Kidney (tissue), 14 donors: Measurements from ENCODE around the gene DNMBP. TPM values are rescaled to one million over a fixed set of nuclear protein-coding genes. Genes with fewer than 3 reads are reported as not detected.

Experiments
- DNase-seq, 5 donors: peaks; one replicate each; pipeline ENCODE4 v3.0.0-alpha.2; 2013 to 2020
- FAIRE-seq: peaks from 2 replicates; lab custom pipeline; 2012; peaks lifted over from hg19 to GRCh38; lab: Jason Lieb, UNC
- H3K27ac ChIP-seq, 2 donors: one replicate each; pipeline ENCODE4 v1.7.0; 2013; ENCODE audit warnings: low read depth in 2 of 2, low read length in 2 of 2, inconsistent platforms in 1 of 2
- H3K27me3 ChIP-seq: one replicate; pipeline ENCODE4 v1.7.1; 2013; ENCODE audit warnings: low read length, inconsistent platforms; ENCODE audit not compliant: control insufficient read depth, insufficient read depth
- H3K36me3 ChIP-seq, 3 donors: one replicate each; pipeline versions ENCODE4 v1.7.0 to v1.7.1; 2013; ENCODE audit warnings: low read length in 3 of 3, control low read depth in 1 of 3, inconsistent platforms in 1 of 3; ENCODE audit not compliant: insufficient read depth in 3 of 3, control insufficient read depth in 2 of 3
- H3K4me1 ChIP-seq, 3 donors: one replicate each; pipeline versions ENCODE4 v1.7.0 to v1.7.1; 2013; ENCODE audit warnings: low read length in 3 of 3, inconsistent platforms in 1 of 3, low read depth in 1 of 3; ENCODE audit not compliant: control insufficient read depth in 2 of 3, insufficient read depth in 2 of 3
- H3K4me3 ChIP-seq, 3 donors: one replicate each; pipeline versions ENCODE4 v1.7.0 to v1.8.1; 2013; ENCODE audit warnings: low read length in 3 of 3, control low read depth in 1 of 3, inconsistent platforms in 1 of 3
- H3K9ac ChIP-seq, 3 donors: one replicate each; pipeline versions ENCODE4 v1.7.0 to v1.7.1; 2013; ENCODE audit warnings: low read length in 3 of 3, control low read depth in 1 of 3, inconsistent platforms in 1 of 3
- H3K9me3 ChIP-seq, 3 donors: one replicate each; pipeline versions ENCODE4 v1.7.0 to v1.7.1; 2013; ENCODE audit warnings: low read length in 3 of 3, control low read depth in 1 of 3, inconsistent platforms in 1 of 3; ENCODE audit not compliant: control insufficient read depth in 2 of 3, insufficient read depth in 1 of 3
- intact Hi-C: fragments of 100-400 bp; cut with DNase I; formaldehyde crosslinking; loops from one replicate; pipeline ENCODE4 v1.11.1; 2022
- polyA plus RNA-seq: library from polyadenylated mRNA; stranded (reverse); fragments of 350-450 nt; fragmentation: Illumina TruSeq; extraction: RNeasy Lipid Tissue Mini Kit (QIAGEN cat#74804); gene quantifications from one replicate; pipeline ENCODE4 v1.2.3, GENCODE V29; 2014; ENCODE audit warnings: low read depth, low replicate concordance; ENCODE audit not compliant: insufficient read depth
- total RNA-seq: library from RNA; stranded (reverse); fragmentation: NEBNext Ultra II Directional; extraction: Animal tissue kit (Norgen Biotek cat#: 25700); gene quantifications from one replicate; pipeline ENCODE4 v1.2.1, GENCODE V29; 2021
- TF ChIP-seq, protein P1 (sequence below): IDR thresholded peaks from 3 replicates; pipeline ENCODE4 v1.5.1; 2012; ENCODE audit warnings: mild to moderate bottlenecking, moderate library complexity, borderline replicate concordance; ENCODE audit not compliant: insufficient read depth; ENCODE audit errors: extremely low read depth
- donor health status: control.
- donor health status: control.
- donor health status: control.
- donor health status: control.
- donor health status: control.
- donor health status: DM: yes; HTN: yes; CAD: no.
- donor health status: Normal renal cell carcinoma (clear cell type).

Gene DNMBP
- total and polyA plus RNA-seq, 2 donors from 2014 or later: 11.6 to 23.7 TPM

- intact Hi-C loops: no loop called here
- H3K4me1 ChIP-seq: peaks cover 2 to 23% (median 21%) of the 10 kb centered on the region in 3 donors
- peak overlapping the region in 2 of 3 donors; percentile 52 to 53 for H3K9ac ChIP-seq
These were observed 81.9 kb downstream of the DNMBP start for GRCh38 chr10:99927721-99928280.

GRCh38 chr10:99926925-99927720 is 82.6 kb downstream of the DNMBP start:
- H3K27me3 ChIP-seq: no peaks in the 10 kb centered on the region
- H3K27ac ChIP-seq: peak overlapping the region; percentile 19 to 68
- H3K9me3 ChIP-seq: no peaks in the 10 kb centered on the region
- H3K4me1 ChIP-seq: peaks cover 2 to 21% (median 18%) of the 10 kb centered on the region in 3 donors
- DNase-seq (peak in 1 of 5 donors; percentile 41), FAIRE-seq (no peak)
- no peaks in the 10 kb centered on the region for H3K36me3 ChIP-seq
- peak overlapping the region; percentile 64 to 79 (median 68) for H3K4me3 ChIP-seq
- intact Hi-C loops: no loop called here
- TF ChIP-seq, protein P1, sequence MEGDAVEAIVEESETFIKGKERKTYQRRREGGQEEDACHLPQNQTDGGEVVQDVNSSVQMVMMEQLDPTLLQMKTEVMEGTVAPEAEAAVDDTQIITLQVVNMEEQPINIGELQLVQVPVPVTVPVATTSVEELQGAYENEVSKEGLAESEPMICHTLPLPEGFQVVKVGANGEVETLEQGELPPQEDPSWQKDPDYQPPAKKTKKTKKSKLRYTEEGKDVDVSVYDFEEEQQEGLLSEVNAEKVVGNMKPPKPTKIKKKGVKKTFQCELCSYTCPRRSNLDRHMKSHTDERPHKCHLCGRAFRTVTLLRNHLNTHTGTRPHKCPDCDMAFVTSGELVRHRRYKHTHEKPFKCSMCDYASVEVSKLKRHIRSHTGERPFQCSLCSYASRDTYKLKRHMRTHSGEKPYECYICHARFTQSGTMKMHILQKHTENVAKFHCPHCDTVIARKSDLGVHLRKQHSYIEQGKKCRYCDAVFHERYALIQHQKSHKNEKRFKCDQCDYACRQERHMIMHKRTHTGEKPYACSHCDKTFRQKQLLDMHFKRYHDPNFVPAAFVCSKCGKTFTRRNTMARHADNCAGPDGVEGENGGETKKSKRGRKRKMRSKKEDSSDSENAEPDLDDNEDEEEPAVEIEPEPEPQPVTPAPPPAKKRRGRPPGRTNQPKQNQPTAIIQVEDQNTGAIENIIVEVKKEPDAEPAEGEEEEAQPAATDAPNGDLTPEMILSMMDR: no peak
- H3K9ac ChIP-seq: peak overlapping the region in 2 of 3 donors; percentile 52 to 53

More at GRCh38 chr10:99927721-99928280, 81.9 kb downstream of the DNMBP start:
- FAIRE-seq (no peak), DNase-seq (no peak)
- peak overlapping the region; percentile 19 to 68 for H3K27ac ChIP-seq
- H3K36me3 ChIP-seq: no peaks in the 10 kb centered on the region
- H3K4me3 ChIP-seq: peak overlapping the region; percentile 64 to 79 (median 68)
- no peaks in the 10 kb centered on the region for H3K9me3 ChIP-seq
- H3K27me3 ChIP-seq: no peaks in the 10 kb centered on the region
- TF ChIP-seq, protein P1: no peak

GRCh38 chr10:99924451-99925255 is 85.1 kb downstream of the DNMBP start:
- DNase-seq (no peak), FAIRE-seq (no peak)
- H3K4me3 ChIP-seq: peak overlapping the region in 2 of 3 donors; percentile 10 to 39
- intact Hi-C loops: no loop called here
- H3K9ac ChIP-seq: no peak overlapping the region
- no peaks in the 10 kb centered on the region for H3K27me3 ChIP-seq
- TF ChIP-seq, protein P1: no peak
- peaks cover 2 to 8% (median 8%) of the 10 kb centered on the region in 3 donors for H3K4me1 ChIP-seq
- H3K27ac ChIP-seq: no peak overlapping the region
- no peaks in the 10 kb centered on the region for H3K9me3 ChIP-seq
- H3K36me3 ChIP-seq: peaks cover 0 to 2% (median 0%) of the 10 kb centered on the region in 3 donors
